Measurements from ENCODE around the gene CNTN6. TPM values are rescaled to one million over a fixed set of nuclear protein-coding genes. Genes with fewer than 3 reads are reported as not detected.

CNTN6 gene
- total RNA-seq, 1 donor from 2014 or later: not detected

GRCh38 chr3:1446531-1446930 lies 353.7 kb downstream of the CNTN6 start:
- TF ChIP-seq CTCF (IDR thresholded peaks at IDR 0.05): no peak
- Histone ChIP-seq H3K27me3 (no peaks in the 10 kb centered on the region), H3K9me3 (no peaks in the 10 kb centered on the region), H3K4me1 (no peaks in the 10 kb centered on the region), H3K36me3 (no peaks in the 10 kb centered on the region), H3K4me3 (no peak overlapping the region), H3K27ac (no peak overlapping the region)
- no peak for DNase-seq (ENCODE audit: low spot score in 2 of 2)
- intact Hi-C loops (cut with DNase I): no loop called here

GRCh38 chr3:1447452-1447851 lies 354.6 kb downstream of the CNTN6 start:
- Histone ChIP-seq H3K9me3 (no peaks in the 10 kb centered on the region), H3K36me3 (no peaks in the 10 kb centered on the region), H3K4me3 (no peak overlapping the region), H3K27me3 (no peaks in the 10 kb centered on the region), H3K27ac (no peak overlapping the region), H3K4me1 (no peaks in the 10 kb centered on the region)
- no peak for TF ChIP-seq CTCF (IDR thresholded peaks at IDR 0.05)
- intact Hi-C loops (cut with DNase I): no loop called here
- DNase-seq (ENCODE audit: low spot score in 2 of 2): no peak

DNA sequence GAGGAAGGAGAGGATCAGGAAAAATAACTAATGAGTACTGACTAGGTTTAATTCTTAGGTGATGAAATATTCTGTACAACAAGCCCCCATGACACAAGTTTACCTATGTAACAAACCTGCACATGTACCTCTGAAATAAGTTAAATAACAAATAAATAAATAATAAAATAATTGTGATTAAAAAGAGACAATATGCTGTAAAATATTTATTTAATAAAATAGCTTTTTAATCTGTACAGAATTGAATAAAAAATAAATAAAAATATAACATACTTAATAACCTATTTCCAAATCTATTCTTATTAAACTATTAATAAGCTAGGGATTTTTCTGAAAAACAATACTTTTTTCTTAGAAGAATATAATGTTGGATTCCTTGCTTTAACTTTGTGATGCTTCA lies 355.6 kb downstream of the CNTN6 start:
- no peak for DNase-seq (ENCODE audit: low spot score in 2 of 2)
- no peaks in the 10 kb centered on the region for H3K4me1 ChIP-seq
- no peak overlapping the region for H3K27ac ChIP-seq
- H3K4me3 ChIP-seq: no peak overlapping the region
- no peak for TF ChIP-seq CTCF (IDR thresholded peaks at IDR 0.05)
- no peaks in the 10 kb centered on the region for H3K36me3 ChIP-seq
- intact Hi-C loops (cut with DNase I): no loop called here
- no peaks in the 10 kb centered on the region for H3K27me3 ChIP-seq
- H3K9me3 ChIP-seq: no peaks in the 10 kb centered on the region
